Esophagus squamous epithelium (tissue), 4 donors: ENCODE measurements around the gene COMT.

Experiments
- CTCF ChIP-seq, 6 experiments: fragments of 450-650 bp in 4 of 6; fragments of 200-600 bp in 2 of 6; sonication (generic) in 2 of 6; IDR thresholded peaks; one replicate each; pipeline ENCODE4 v1.5.1; 2016 to 2019; ENCODE audit warnings: antibody characterized with exemption in 6 of 6, mild to moderate bottlenecking in 4 of 6, moderate library complexity in 4 of 6
- POLR2A ChIP-seq, 4 donors: fragments of 450-650 bp; IDR thresholded peaks; one replicate each; pipeline ENCODE4 v1.6.1; 2017; ENCODE audit warnings: antibody characterized with exemption in 4 of 4, mild to moderate bottlenecking in 4 of 4, moderate library complexity in 3 of 4

DNA sequence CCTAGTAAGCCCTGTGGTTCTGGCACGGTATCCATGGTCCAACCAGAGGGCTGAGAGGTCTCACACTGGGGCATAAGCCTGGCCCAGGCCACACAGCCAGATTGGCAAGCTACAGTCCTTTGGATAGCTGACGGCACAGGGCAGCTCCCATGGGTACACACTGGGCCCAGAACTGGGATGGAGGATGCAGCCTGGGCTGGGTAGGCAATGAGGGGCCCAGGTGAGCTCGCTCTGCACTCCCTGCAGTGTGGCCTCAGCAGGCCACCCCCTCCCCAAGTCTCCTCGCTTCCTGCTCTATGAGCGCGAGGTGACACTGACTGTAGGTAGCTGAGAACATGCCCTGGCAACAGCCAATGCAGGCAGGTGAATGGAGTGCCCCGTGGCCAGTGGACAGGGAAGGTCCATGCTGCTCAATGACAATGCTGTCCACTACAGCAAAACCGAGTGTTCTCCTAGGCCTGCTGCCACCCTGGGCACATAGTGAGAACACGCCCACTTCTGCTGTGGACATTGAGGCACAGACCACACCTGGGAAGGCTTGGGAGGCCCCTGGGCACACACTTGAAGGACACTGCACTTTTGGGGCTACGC lies 71.3 kb downstream of the COMT start:
- TF ChIP-seq CTCF (IDR thresholded peaks at IDR 0.05) (no peak), POLR2A (IDR thresholded peaks at IDR 0.05) (no peak)
